Activated effector memory CD4-positive, alpha-beta T cell treated with anti-CD3 and anti-CD28 coated beads, Interleukin-2, amount 50 U/mL, for 16 hours (primary cell): ENCODE results near the gene PIGM.
A peak's percentile ranks its signal among the peaks of the same experiment; 100 is the strongest.

Experiments
- DNase-seq: peaks from one replicate; pipeline ENCODE4 v3.0.0-alpha.2; 2020

The PIGM gene

DNA sequence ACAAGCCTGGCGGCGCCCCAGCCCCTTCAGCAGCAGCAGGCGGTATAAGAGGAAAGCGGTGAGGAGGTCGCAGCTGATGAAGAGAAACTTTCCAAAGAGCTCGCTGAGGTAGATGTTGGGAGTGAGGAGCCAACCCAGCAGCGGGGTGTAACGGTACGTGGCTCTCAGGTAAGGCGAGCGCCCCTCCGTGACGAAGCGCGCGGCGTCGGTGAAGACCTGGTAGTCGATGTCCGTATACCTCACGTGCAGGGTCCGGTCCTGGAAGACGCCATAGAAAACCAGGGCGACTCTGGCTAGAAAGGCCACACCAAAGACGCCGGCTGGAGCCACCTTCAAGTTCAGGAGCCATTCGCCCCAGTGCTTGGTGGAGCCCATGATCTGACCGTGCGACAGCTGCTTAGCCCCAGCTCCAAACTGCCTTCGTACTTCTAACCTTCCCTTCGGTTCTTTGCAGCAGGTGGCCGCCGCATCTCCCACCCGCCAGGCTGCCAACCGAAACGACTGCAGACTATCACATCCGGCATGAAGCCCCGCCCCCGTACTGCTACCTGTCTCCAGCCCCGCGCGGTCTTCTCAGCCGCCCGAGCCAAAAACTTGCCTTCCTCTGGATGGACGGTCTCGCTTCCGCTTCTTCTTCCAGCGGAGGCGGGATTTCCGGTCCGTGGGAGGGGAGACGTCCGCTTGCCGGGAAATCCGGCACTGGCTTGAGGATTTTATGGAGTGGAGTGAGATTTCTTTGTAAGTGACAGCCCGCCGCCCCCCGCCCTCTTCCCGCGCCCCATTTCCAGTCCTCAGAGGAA is at the start of gene PIGM:
PIGM (minus strand) TSS at position 626 of the 800 bp plus-strand sequence; CDS start at position 375, 251 bp downstream.
- DNase-seq = peak; percentile 97

DNA sequence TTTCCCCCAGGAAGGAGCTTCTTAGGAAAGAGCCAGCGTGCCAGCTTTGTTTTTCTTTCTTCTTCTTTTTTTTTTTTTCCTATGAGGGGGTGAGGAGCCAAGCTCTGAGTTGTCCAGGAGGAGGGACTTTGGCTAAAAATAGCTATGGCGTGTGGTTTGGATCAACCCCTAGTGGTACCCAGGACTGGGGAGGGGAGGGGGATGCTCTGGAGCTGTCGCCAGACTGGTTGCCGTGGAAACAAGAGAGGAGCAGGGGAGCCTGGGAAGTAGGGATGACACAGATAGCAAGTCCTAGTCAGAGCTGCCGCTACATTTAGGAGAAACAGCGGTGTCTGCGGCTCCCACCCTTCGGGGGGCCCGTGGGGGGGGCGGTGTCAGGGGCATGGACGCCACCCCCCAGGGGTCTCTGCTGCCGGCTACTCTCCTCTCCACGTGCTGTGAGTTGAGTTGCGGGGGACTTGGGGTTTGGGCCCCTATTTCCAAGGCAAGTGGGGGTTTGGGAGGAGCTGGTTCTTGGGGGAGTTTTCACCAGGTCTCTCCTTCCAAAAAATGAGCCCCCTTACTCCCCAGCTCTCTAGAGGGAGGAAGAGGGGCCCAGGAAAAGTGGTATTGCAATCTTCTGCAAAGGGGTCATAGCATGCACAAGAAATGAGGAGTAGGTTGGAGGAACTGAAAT is 49.6 kb upstream of the PIGM start, which contains the start of gene KCNJ9:
KCNJ9 (plus strand) TSS at position 278 of the 676 bp plus-strand sequence. CDS start 2,493 bp downstream, outside the sequence.
- DNase-seq = no peak

DNA sequence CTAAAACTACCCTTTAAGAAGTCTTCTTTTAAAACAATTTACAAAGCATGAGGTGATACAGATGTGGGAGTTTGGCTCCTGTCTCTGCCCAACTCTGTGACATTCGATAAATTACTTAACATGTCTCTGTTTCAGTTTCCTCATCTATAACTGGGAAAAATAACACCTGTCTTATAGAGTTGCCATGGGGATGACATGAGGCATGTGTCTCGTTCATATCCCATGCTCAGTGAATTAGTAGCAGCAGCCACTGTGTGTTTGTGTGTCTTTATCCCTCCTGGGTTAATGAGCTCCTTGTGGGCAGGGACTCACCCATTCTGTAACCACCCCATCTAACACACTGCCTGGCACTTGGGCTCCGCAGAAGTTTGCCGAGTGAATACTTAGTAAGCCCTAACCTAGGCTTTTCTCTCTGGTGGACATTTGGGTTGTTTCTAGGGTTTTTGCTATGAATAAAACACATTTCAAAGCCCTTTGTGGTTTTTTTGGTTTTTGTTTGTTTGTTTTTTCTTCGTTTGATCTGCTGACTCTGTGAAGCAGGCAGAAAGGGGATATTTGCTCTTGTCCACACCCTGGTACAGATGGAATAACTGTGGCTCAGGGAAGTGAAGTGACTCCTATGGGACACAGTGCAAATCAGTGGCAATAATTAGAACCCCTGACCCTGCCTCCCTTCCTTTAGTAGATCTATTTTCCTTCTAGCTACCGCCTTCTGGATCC is 48.8 kb upstream of the PIGM start:
- DNase-seq = no peak

GRCh38 chr1:160079448-160079847 is 47.7 kb upstream of the PIGM start:
- no peak for DNase-seq

GRCh38 chr1:160078512-160079195 is 46.9 kb upstream of the PIGM start:
- peak; percentile 83 for DNase-seq

DNA sequence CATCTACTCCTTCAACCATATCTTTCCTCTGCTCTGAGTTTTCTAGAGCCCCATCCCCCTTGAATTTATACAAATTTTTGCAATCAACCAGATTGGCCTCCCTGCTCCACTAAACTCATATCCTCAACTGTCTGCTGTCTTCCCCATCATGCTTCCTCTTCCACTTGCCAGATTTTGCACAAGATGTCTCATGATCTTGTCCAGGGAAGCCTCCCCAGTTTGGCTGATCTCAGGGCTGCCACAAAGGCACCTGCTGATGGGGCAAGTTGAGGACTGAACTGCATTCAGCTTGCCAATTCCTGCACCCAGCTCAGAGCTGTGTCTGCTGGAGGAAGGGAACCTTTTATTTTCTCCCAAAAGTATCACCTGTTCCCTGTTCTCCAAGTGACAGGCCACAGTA is 45.7 kb upstream of the PIGM start:
- DNase-seq = no peak

DNA sequence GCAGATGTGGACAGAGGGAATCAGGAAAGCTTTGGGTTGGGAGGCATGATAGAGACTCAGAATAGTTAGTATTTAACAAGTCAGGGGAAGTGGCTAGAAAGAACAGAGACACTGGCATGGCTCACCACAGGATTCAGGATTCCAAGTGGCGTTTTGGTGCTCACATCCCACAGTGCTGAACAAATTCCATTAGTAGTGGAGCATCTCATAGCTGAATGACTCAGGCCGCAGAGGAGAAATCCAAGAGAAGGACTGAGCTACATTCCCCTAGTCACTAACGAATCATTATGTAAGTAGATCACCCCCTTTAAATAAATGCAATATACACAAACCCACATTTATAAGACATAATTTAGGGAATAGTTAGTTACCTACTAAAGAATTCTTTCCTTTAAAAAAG is 44.5 kb upstream of the PIGM start:
- DNase-seq = no peak

DNA sequence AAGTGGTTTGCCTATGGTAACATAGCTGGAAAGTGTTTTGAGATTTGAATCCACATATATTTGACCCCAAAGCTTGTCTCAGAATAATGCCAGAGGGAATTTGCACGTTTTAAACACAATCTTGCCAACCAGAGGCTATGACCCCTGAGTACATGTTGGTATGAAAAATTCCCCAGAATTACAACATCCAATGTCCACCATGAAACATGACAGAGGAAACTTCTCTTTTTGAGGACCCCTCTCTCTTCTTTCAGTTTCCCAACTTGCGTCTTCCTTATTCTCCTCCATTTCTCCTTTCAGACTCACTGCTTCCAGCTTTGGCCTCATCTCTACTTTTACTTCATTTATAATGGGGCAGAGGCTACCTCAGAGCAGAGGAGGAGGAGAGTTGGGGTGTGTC is 44.0 kb upstream of the PIGM start:
- DNase-seq = no peak

DNA sequence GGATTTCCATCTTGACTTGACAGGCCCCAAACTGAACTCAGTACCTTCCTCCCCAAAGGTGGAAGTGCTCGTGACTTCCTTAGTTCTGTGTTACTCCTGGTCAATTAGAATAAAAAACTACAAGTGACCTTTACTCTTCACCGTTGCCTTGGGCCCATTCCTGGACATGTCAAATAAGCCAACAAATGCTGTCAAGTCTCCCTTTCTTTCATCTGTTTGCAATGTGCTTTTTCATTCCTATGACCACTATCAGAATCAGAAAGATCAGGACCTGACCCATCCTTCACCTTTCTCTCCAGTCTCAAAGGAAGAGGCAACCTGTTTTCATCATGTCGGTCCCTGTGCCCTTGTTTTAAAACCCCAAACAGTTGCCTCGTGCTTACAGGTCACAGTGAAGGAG is 43.1 kb upstream of the PIGM start:
- DNase-seq = no peak

GRCh38 chr1:160071289-160071688 is 39.5 kb upstream of the PIGM start:
- DNase-seq = no peak

GRCh38 chr1:160070243-160071163 is 38.7 kb upstream of the PIGM start:
- peak; percentile 81 for DNase-seq

DNA sequence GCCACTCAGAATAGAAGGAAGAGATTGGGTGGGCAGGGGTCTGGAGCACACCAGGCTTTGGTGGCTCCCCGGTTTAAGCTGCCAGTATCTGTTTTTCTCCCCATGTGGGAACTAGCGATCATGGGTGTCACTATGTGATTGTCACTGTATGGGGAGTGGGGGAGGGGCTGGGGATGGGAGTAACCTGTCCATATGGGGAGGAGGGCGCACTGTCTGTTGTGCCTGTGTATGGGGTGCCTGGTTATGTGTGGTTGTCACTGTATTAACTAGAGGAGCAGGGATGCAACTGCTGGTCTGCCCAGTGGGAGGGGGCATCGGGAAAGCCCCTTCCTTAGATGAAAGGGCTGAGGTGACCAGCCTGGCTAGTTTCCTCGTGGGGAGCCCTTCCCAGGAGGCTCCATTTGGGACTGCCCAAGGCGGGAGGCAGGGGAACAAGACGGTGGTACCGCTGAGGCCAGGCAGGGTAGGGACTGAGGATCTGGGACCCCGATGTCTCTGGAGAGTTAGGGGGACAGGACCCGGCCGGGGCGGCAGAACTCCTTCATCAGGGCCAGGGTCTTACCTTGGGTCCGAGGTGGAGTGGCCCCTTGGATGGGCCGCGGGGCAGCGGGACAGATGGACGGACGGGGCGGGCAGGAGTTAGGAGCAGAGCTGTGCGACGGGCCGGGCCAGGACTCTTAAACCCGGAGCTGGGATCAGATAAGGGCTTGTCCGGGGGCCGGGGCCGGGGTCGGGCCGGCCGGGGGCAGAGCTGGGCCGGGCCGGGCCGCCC is 37.9 kb upstream of the PIGM start, which contains the start of gene KCNJ10:
KCNJ10 (minus strand) TSS at position 701 of the 772 bp plus-strand sequence. CDS start 27,628 bp downstream, outside the sequence.
- DNase-seq = no peak

- DNase-seq = no peak
Measured at GRCh38 chr1:160068225-160068624, 36.4 kb upstream of the PIGM start.

- no peak for DNase-seq
Measured at GRCh38 chr1:160066829-160067745, 35.3 kb upstream of the PIGM start.

GRCh38 chr1:160064746-160065145 is 33.0 kb upstream of the PIGM start:
- DNase-seq = no peak

- no peak for DNase-seq
Measured at GRCh38 chr1:160064164-160064563, 32.4 kb upstream of the PIGM start.

DNA sequence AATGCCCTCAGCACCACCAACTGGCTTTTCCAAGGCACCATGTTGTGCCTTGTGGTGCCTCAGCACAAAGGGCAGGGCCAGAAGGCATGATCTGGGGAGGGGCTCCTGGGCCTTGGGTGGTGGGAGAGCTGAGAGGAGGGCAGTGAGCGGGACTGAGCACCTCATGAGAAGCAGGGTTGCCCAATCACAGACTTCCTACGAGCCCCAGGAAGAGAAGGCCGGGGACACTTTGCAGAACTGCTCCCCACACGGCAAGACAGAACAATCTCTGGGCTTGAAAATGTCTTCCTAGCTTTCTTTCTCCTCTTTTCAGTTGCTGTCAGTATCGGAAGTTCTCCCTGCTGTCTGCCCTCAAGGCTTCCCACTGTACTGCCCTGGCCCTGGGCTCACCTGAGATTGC is 31.4 kb upstream of the PIGM start:
- no peak for DNase-seq

DNA sequence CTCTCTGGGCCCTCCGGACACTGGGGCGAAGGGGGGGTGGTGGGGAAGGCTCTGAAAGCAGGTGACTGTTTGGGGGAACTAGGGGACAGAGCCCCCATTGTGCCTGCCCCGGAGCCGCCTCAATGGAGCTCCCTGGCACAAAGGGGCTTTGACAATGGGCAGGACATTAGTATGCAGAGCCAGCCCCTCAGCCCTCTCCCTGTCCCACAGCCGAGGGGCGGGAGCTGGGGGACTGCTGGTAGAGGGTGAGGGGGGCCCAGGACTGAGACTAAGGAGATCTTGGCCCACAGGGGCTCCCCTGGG is 30.4 kb upstream of the PIGM start:
- no peak for DNase-seq

- peak; percentile 42 for DNase-seq
Measured at GRCh38 chr1:160061369-160062229, 29.8 kb upstream of the PIGM start.
